NCI-H2081 treated with DMSO at 0.1 percent for 48 hours (cell line): Measurements from ENCODE around the gene CASTOR1.

Experiments used
- DNase-seq: peaks from one replicate; lab custom pipeline; 2025; lab: John Stamatoyannopoulos, UW

The CASTOR1 gene

DNA sequence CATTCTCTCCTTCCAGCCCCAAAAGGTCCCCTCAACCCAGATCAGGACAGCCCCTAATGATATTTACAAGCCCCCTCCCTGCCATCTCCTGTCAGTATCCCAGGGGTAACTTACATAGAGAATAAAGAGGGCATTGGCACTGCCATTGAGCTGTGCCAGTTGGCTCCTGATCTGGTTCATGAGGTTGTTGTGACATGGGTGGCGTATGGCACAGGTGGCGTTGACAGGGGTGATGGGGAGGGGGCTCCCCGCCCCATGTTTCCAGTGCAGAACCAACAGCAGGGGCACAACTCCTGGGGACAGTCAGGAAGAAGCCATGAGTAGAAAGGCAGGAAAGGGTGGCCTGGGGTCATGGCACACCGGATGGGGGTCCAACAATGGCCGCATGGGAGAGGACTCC, 44.7 kb downstream of the CASTOR1 start:
- DNase-seq: no peak

DNA sequence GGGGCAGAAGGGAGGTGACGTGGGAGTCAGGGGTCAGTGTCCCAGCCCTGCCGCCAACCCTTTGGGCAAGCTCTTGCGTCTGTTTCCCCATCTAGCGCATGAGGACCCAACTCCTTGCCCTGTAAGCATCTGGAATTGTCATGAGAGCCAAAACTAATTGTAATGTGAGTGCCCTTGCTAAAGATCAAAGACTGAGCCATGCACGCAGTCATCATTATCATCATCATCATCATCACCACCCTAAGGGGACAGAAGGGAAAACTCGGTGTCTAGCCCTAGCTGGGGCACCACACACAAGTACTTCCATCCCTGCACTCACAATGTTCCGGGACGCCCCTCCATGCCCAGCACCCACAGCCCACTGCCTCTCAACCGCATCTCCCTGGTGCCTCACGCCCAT, 45.2 kb downstream of the CASTOR1 start:
- no peak for DNase-seq

DNA sequence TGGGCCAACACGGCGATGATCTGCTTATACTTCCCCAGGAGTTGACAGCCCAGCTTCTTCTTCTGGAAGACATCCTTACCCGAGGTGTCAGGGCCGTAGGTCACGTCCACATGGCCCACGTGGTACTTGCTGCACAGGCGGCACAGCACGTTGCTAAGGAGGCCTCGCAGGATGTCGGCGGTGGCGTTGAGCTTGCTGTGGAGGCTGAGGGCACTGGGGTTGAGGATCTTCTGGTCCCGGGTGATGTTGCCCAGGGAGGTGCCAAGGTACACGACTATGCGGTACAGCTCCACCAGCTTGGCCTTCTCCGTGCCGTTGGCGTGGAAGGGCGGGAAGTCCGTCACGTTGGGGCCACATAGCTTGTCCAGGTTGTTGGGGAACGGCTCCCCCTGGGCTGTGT, 45.6 kb downstream of the CASTOR1 start:
- DNase-seq: no peak

DNA sequence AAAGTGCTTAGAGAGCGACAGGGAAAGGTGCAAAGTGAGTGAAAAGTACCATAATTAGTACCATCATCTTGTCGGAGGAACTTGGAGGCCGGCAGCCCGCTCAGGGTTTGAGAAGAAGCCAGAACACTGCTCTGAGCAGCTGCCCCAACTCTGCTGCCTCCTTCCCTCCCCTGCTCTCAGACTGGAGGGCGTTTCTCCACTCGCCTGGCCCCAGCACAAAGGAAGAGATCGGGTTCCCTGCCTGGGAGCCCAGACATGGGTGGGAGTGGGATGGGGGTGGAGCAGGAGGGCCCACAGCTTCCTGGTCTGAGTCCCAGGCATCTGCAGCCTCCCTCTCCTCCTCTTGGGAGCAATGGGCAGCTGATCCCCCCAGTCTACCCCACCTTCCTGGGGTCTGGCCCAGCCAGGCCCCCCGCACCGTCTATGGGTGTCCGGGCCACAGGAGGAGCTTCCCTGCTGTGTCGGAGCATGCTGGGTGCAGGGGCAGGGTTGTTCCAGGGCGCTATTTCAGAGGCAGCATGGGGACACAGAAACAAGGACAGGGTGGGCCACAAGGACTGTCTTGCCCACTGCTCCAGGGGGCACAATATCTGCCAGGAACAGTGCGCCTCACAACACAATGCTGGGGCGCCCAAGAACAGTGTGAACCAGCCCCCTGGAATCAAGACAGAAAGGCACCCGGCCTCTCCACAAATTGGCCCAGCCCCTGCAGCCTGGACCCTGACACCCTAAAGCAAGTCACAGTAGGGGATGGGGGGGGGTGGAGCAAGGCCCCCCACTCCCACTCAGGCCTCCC, 47.5 kb downstream of the CASTOR1 start:
- no peak for DNase-seq

DNA sequence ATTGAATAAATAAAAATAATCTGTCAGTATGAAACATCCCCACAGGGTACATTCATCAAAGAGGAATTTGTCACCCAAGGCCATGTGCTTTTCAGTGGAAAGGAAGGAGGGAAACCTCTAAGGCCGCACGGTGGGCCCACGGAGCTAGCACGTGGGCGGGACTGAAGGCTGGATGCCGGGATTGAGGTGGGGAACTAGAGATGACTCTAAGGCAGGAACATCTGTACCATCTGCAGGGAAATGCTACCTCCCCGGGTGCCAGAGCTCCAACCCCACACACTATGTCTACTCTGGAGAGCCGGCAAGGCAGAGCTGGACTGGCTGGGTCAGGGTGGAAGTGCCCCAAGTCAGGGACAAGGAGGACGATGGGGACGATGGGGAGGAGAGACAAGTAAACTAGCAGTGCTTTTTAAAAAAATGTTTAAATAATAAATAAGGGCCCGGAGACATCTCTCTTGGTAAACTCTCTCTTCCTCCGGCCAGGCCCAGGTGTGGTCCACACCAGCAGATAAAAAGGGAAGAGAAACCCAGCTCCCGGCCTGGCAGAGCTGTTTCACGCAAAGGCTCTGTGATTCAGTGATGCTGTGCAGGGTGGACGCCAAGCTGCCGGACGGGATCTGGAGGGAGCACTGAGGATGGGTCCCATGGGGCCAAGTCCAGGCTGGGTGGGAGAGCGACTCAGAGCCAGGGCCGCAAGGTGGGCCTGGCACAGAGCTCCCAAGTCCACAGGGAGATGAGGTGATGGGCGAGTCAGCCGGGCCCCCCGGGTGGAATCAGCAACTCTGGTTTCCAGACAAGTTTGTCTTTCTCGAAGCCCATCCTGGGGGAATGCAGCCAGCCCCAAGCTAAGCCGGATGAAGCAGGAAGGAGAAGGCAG, 48.5 kb downstream of the CASTOR1 start:
- no peak for DNase-seq

DNA sequence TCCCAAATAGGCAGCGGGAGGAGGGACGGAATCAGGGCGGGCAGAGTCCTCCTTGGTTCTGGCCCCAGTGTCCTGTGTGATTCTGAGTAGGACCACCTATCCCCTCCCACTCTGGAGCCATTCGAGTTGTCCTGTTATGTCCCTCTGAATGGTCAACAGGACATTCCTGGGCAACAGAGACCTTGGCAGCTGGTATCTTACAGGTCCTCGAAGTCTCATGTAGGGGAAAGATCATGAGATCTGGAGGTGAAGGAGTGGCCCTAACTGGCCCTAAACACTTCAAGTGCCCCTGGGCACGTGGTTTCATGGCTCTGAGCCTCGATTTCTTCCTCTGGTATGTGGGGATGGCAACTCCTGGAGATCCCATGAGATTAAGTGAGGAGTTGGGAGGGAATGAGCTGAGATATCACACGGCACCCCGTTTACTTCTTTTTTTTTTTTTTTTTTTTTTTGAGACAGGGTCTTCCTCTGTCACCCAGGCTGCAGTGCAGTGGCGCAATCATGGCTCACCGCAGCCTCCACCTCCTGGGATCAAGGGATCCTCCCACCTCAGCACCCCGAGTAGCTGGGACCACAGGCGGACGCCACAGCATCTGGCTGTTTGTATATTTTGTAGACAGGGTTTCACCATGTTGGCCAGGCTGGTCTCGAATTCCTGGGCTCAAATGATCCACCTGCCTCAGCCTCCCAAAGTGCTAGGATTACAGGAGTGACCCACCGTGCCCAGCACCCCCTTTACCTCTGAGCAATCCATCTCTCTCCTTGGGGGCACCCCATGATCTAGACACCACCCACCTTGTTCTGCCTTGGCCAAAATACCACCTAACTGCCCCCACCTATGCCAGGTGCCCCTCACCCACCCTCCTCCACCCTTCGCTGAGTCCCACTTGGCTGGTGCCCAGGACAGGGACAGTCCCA, 49.6 kb downstream of the CASTOR1 start:
- DNase-seq: no peak

DNA sequence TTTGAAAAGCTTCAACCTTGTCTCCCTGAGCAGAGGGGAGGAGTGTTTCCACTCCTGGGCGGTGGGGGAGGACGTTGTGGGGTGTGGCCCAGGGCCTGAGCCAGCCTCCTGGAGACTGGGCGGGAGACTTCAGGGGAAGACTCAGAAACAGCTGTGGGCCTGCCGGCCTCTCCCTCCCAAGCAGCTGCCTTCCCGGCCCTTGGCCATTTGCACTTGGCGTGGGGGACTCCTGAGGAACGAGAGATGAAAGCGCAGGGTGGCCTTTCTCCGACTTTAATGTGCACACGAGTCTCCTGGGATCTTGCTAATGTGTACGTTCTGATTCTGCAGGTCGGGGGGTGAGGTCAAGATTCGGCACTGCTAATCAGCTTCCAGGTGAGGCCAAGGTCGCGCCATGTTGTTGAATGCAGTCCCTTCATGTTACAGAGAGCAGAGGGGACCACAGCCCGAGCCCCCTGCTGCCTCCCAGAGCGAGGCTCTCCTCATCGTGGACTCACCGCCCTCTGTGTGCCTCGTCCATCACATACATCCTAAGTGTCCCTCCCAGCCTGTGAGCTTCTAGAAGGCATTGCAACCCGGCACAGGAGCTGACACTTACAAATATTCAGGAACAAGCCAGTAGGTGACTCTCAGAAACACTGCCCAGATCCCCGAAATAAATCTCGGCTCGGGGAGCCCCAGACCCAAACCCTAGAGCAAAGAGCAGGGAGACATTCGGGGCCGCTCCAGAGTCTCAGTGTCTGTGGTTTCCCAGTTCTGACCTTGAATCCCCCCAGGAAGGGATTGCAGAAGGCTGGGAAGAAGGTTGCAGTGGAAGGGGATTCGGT, 50.4 kb downstream of the CASTOR1 start:
- no peak for DNase-seq

DNA sequence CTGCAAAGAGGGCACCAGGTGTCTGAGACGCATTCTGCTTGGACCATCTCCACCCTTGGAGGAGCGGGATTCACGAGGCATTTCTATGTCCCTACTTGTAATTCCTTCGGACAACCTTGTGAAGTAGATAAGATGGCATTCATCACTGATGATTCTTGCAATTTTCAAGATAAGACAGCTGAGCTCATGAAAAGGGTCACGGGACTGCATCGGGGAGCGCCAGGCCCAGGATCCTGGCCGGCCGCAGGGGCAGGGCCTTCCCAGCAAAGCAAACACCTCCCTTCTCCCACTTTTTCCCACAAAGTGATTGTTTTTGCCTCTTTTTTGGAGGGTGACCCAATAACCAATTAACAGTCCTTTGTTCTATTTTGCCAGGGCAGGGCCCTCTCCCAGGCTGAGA, 51.2 kb downstream of the CASTOR1 start:
- DNase-seq: no peak

DNA sequence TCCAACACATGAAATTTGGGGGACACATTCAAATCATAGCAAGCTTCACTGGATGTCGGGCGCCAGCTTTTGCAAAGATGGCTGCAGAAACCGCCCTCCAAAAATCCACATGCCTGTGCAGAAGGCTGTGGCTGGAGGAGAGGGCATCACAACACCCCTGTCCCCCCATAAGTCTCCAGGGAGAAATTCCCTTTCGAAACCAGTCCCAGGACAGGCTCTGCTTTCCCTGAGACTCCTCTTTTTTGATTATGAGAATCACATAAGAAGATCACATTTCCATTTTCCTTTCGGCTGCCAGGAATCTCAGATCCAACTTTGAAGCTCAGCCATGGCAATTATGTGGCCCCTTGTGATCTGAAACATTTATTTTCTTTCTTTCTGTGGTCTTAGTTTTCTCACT, 52.4 kb downstream of the CASTOR1 start:
- DNase-seq: no peak

DNA sequence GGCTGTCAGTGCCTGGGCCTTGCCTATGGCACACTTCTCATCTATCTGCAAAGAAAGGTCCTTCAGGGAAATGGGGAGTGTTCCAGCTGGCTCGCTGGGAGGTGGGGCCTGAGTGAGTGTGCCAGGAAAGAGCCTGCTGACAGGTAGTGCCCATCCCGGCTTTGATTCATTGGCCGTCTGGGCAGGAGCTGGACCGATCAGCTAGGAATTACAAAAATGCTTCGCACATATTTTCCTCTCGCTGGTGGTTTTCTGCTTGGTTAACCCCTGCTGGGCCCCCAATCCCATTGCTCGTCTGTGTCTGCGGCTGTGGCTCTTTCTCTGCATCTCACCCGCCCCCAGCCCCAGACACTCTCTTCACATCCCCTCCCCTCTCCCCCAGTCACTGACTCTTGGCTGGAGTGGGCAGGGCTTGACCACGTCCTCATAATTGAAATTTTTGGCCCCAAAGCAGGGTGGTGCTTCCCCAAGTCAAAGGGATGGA, 53.6 kb downstream of the CASTOR1 start:
- DNase-seq: no peak
